ENCODE results near the gene DCLK1.

DNA sequence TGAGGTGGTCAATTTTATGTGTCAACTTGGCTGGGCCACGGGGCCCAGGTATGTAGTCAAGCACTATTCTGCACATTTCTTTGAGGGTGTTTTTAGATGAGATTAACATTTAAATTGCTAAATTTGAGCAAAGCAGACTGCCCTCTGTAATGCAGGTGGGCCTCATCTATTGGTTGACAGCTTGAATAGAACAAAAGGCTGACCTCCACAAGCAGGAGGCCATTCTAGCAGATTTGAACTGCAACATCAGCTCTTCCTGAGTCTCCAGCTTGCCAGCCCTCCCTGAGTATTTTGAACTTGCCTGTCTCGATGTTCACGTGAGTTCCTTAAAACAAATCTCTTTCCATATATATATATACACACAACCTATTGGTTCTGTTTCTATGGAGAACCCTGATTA lies 134.8 kb downstream of the DCLK1 start:
- no peak for TF ChIP-seq EP300 (IDR thresholded peaks at IDR 0.05)
- TF ChIP-seq CTCF (IDR thresholded peaks at IDR 0.05), result no peak
